ENCODE measurements around the gene LARP4B.

Gene LARP4B

DNA sequence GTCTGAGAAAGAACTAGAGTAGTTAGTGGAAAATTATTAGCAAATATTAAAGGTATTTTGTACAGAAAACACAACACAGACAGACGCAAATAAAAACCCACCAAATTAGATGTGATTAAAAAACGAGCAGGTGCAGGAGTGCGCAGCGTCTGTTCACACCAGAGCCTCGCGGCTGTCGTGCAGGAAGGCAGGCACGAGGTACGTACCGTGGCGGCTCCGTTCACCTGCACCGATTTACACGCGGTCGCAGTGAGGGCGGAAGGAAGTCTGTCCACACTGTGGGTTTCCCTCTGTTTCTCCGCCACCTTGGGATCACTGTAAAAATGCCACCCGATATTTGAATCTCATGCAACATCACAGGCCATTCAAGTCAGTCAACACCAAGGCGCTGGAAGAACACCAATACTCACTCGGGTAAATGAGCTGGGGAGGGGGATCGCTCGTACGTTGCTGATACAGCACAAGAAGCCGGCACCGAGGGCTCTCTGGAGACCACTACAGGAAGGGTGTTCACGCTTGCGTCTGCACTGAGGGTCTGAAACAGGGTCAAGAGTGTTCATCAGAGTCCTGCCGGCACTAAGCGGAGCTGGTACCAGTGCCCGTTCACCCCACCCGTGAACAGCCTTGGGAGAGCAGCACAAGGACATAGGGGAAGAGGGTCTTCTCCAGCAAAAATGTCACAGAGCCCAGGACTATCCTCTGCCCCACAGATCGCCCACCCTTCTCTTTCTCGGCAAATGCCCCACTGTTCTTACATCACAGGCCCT lies 116.8 kb downstream of the LARP4B start:
- intact Hi-C loops (cut with DNase I), result no loop called here

DNA sequence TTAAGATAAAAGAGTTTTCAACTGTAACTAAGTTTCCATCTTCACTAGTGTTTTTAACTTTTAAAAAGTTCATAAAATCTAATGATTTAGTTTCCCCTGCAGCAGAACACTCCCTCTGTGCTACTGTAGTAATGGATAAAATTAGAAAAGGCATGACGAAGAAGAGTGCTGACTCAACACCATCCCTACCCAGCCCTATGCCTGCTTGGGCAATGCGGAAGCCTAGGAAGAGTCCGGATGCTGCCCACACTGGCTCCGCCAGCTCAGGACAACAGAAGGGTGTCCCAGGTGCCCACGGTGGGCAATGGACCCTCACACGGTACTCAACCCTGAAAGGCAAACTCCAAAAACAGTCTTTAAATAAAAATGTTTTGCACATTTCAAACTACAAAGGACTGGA lies 118.2 kb downstream of the LARP4B start:
- peak in 1 of 10 donors; percentile 28 for DNase-seq
- intact Hi-C loops (cut with DNase I), result no loop called here

More for the DNA sequence above, 116.8 kb downstream of the LARP4B start:
- peak in 1 of 10 donors; percentile 79 for DNase-seq

DNA sequence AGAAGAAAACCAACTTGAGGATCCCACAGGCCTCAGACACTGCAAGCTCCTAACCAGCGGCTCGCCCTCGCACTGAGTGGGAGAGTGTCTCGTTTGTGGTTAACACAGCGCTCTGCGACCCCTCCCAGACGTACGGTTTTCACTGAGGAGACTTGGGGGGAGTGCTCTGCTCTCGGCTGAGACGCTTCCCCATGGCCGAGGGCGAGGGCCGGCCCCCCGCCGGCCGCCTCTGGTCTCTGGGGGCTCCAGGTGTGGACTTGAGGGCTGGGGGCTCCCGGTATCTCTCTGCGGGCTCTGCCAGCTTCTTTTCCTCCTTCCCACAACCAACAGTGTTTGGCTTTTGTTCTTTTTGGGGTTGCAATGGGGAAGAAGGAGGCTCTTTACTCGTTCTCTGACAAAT lies 118.7 kb downstream of the LARP4B start:
- intact Hi-C loops (cut with DNase I), result no loop called here
- peak in 1 of 10 donors; percentile 45 for DNase-seq

DNA sequence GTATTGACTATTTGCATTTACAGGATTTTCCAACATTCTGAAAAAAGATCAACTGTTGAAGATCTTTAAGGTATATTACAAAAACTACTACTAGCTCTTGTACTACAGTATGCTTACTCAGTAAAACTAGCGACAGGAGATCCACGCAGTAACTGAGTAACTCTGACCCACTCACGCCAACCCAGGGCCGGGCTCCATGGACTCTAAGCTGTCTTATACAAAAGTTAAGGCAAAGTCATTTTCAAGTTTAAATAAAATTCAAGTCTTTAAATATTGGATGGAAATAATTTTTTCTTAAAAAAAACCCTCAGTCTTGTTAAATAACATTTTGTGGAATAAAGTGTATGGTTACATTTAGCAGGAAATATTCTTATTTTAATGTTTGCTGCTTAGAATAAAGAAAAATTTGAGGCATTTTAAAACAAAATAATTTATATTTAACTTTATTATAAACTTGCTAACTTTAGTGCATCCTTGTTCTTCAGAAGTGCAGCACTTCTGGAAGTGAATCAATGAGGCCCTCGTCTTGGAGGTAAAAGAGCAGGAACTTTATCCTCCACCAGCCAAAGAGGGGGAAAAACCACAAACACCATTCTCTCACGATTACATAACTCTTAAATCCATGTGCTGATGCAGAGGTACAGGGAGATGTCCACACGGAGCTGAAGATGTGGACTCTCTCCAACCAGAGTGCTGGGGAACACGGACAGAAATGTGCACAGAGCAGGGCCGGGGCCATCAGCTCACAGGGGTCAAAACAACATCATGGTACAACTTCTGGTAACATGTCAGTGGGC lies 119.9 kb downstream of the LARP4B start:
- DNase-seq, result peak in 1 of 10 donors; percentile 51
- intact Hi-C loops (cut with DNase I), result no loop called here

DNA sequence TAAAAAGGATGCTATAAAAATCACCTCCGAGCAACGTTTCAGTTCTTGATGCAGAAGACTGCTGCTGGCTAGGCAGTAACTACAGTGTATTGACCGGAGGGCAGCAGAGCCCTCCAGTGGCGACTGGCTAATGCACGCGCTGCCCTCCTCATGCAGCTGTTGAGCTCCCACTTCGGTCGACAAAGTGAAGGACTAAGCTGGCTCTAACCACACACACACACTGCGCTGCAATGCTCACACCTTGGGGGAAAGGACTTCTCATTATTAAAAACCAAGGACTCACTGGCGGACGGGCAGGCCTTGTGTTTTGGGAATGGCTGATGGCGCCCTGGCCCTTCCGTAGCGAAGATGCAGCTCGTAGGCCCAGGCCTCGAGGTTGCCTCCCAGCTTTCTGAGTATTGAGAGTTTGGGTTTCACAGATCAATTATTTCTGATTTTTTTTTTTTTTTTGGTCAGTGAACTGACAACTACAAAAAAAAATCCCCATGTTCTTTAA lies 121.1 kb downstream of the LARP4B start:
- intact Hi-C loops (cut with DNase I), result no loop called here
- DNase-seq, result peak in 2 of 10 donors; percentile 67 to 86

DNA sequence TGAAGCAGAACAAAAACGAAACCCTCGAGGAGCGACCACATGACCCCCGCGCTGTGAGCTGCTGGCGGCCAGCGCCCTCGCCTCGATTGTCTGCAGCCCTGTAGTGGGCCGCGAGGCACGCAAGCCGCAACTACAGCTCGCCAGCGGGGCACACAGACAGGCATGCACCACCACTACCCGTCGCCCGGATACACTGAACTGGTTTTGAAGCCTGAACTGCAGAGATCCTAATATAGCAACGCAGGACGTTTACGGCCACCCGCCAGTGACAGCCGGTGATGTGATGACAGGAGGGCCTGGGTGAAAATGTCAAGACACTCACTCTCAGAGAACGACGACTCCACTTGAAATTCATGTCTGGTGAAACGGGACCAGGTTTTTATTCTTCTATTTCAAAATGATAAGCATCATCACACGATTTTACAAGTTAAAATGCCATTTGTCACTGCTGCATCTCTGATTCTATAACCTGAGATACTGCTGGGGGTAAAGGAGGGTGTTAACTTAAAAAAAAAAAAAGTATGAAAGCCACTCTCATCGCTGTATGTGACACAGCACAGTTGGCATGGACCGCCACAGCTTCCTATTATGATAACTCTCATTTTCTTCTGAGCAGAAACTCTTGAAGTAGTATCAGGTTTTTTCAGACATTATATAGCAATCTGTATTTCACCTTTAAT lies 121.7 kb downstream of the LARP4B start:
- intact Hi-C loops (cut with DNase I), result no loop called here
- DNase-seq, result peak in 1 of 10 donors; percentile 71

DNA sequence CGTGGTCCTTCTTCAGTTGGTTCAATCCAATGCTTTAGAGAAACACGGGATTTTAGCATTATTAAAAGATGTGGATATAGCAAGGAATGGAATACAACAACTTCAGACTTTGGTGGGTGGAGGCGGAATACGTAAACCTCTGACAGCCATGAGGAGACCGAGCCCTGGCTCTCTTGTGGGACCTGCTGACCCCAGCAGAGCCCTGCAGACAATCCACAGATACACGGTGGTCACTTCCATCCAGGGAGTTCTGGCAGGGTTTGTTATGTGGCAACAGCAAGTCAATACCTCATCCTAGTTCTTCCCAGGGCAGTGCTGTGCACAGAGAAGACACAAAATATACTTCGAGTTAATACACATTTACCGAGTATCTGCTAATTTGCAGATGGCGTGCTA lies 123.5 kb downstream of the LARP4B start:
- intact Hi-C loops (cut with DNase I), result no loop called here
- no peak for DNase-seq

DNA sequence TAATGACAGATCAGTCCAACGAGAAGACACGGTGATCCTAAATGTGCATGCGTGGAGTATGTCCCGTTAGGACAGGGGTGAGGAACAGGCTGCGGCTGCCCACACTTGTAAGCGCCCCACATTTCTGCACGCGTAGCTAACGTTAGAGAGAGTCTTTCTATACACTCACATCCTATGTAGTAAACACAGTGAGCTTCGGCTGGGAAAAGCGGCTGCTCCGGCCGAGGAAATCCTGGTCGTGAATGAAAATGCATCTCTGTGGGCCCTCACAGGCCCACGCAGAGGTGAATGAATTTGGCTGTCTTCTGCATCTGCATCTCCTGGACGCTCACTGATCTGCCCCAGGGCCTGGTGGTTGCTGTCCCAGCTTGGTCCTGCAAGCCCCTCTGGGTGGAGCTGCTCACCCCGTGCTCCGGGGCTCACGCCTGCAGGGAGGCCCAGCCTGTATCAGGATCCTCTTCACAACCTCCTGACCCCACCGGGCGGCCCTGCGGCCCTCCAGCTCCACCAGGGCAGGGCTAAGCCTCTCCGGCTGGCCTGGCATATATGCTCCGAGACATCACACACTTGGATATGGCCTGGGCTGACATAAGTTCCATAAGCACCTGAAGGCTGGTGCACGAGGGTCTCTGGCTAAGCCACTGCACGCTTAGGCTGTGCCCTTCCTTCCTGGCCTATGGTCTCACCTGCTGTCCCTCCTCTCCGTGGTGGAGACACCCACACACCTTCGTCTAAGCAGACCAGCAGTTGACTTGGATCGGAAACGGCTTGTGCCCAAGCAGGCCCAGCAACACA lies 124.1 kb downstream of the LARP4B start:
- intact Hi-C loops (cut with DNase I), result no loop called here
- peak in 3 of 10 donors; percentile 58 to 85 (median 78) for DNase-seq

DNA sequence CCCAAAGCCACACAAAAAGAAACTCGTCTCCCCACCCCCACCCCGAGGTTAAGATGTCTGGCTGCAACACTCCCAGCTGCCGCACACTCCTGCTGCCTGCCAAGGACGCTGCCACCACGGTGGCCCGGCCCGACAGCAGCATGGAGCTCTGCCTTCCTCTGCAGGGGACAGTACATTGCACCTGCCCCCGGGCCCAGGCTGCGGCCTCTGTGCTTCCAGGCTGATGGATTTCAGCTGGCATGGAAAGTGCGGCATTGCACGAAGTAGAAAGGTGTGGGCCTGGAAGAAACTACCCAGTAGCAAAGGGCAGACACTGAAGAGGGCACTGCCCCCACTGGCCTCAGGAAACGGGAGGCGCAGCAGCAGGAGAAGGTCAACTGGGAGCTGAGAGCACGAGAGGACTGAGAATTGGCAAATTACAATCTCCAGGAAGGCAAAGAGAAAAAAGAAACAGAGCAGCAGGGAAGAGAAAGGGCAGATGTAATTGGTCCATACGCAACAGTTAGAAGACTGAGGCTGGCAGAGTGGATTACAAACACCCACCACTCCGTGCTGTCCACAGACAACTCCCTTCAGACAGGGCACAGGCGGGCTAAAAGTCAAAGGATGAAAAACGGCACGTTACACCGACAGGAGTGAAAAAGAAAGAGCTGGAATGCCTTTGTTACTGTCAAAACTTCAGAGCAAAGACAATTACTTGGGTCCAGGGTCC lies 124.9 kb downstream of the LARP4B start:
- DNase-seq, result peak in 3 of 10 donors; percentile 67 to 82 (median 75)
- intact Hi-C loops (cut with DNase I), result no loop called here

DNA sequence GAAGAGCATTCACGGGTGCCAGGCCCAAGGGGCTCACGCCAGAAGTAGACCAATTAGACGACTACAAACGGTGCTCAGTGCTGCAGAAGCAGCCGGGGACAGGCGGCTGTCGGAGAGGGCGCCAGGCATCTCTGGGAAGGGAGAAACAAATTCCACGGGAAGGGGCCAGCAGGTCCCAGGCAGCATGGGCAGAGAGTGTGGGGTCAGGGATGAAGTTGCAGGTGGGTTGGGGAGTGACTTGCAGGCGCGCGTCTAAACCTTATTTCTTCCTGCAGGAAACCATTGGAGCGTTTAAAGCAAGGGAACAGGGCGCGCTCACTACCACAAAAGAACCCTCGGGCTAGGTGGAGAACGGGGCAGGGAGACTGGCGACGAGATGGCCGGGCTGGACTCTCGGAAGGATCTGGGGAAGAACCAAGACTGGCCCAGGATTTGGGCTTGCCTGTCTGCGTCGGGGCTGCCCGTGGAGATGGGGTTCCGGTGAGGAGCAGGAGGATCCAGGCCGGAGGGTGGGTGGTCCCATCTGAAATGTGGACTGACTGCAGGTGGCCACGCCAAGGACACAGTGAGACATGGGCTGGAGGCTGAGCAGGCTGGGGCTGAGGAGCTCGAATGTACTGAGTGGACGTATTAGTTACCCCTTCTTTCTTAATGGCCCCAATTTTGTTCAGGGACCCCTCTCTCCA lies 125.7 kb downstream of the LARP4B start:
- intact Hi-C loops (cut with DNase I), result no loop called here
- peak in 3 of 10 donors; percentile 51 to 79 (median 66) for DNase-seq

DNA sequence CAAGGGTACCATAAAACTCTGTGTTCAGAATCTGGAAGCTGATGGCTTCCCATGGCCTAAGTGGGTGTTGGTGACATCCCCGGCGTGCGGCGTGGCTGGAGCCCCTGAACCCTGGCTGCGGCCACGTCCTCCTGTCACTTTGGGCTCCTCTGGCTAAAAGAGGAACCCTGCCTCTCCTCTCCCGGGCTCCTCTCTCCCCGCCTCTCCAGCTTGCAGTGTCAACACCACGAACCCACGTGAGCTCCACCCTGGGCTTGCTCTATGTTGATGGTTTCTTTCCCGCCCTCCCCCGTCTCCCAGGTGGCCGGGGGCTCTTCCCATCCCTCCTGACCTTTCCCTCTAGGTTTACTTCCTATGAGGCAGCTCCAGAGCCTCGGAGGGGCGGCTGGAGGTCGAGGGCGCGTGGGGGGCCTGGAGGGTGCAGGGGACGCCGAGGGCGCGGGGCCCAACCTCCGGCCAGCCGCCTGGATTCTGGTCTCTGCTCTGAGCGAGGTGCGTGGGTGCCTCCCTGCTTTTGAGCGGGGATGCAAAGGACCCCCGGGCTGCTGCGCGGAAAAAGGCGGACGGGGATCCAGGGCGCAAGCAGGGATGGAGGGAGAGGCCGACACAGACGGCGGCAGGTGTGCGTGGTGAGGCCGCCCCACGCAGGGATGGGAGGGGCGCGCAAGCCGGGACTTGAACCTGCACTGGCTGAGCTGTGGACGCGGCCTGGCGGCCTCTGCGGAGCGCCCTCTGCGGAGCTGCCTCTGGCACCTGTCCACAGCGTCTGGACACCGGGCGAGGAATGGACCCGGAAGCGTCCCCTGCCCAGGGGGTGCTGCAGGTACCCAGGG lies 126.5 kb downstream of the LARP4B start:
- DNase-seq, result peak in 3 of 10 donors; percentile 67 to 80 (median 74)
- intact Hi-C loops (cut with DNase I), result no loop called here

DNA sequence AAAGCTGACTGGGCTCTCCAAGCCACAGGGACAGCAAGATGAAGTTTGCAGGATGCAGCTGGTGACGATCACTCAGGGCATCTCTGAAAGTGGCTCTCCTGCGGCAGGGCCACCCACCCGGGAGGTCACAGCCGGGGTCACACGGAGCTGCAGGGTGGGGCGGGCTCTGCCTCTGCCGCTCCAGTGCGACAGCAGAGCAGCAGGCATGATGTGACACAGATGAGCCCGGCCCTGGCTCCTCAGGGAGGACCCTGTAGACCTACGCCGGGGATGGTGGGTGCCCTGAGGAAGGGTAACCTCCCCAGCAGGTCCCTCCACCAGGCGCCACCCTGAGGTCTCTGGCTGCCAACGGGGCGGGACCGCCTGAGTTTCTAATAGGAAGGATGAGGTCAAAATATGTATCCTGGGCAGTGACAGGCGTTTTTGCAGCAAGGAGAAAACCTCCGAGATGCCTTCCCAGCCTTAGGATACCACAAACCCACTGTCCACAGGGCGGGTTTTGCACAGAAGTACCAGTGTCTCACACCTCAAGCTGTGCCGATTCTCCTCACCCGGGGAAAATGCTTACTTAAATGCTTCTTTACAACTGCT lies 127.2 kb downstream of the LARP4B start:
- DNase-seq, result peak in 1 of 10 donors; percentile 70
- intact Hi-C loops (cut with DNase I), result no loop called here

DNA sequence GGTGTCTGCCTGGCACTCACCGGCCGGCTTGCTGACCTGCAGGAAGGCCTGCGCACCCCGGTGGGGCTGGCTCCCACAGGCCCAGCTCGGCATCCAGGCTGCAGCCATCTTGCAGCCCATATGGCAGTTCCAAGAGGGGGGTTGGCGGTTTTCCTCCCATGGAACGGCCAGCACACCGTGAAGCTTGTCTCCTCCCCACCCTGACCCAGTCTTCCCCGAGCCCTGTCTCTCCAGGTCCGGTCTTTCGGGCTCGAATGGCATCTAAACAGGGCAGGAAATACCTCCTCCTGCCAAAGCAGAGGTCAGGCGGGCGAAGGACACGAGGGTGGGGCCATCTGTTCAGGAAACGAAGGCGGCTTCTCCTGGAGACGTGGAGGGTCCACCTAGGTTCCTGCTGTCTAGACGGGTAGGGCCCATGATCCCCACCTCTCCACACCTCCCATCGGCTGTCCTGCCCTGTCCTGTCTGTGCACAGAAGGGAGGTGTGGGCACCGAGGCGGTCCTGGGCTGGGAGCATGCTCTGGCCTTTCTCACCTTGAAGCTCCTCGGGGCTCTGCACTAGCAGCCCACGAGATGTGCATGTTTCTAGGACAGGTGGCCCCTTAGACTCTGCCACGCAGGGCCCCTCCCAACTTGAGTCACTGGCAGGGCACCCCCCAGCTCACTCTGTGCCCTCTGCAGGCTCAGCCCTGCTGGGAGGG lies 128.3 kb downstream of the LARP4B start:
- intact Hi-C loops (cut with DNase I), result no loop called here

DNA sequence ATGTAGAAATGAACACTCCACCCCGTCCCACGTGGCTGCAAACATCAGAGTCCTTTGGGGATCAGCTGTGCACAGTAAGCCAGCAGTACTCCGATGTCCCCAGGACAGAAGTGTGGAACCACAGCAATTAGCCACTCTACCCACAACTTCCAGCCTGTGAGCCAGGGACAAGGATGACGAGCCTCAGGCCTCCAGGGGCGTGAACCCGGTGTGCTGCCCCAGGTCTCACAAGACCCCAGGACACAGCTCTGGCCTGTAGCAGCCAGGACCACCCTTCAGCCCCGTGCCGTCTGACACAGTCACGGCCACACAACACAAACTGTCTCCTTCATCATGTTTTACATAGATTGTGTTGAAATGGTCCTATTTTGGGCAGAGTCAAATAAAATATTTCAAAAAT lies 129.0 kb downstream of the LARP4B start:
- peak in 2 of 10 donors; percentile 54 to 66 for DNase-seq
- intact Hi-C loops (cut with DNase I), result no loop called here

More for the DNA sequence above, 128.3 kb downstream of the LARP4B start:
- peak in 2 of 10 donors; percentile 69 to 78 for DNase-seq

DNA sequence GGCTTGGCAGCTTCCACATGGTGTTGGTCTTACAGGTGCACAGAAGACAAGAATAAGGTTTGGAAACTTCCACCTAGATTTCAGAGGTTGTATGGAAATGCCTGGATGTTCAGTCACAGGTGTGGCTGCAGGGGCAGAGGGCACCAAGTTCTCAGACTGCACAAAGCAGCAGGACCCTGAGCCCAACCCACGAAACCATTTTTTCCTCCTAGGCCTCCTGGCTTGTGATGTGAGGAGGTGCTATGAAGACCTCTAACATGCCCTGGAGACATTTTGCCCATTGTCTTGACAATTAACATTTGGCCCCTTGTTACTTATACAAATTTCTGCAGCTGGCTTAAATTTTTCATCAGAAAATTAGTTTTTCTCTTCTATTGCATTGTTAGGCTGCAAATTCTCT lies 134.3 kb downstream of the LARP4B start:
- DNase-seq, result peak in 1 of 10 donors; percentile 37
- intact Hi-C loops (cut with DNase I), result no loop called here

DNA sequence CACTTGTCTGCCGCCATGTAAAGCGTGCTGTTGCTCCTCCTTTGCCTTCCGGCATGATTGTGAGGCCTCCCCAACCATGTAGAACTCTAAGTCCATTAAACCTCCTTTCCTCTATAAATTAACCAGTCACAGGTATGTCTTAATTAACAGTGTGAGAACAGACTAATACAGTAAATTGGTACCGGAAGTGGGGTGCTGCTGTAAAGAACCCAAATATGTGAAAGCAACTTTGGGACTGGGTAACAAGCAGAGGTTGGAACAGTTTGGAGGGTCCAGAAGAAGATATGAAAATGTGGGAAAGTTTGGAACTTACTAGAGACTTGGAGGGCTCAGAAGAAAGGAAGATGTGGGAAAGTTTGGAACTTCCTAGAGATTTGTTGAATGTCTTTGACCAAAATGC lies 135.3 kb downstream of the LARP4B start:
- intact Hi-C loops (cut with DNase I), result no loop called here
- no peak for DNase-seq
